HL-60/S4 treated with phorbol 12-myristate 13-acetate at 8.2 ng/mL for 4 days and 3 days (cell line): Measurements from ENCODE around the gene TXNRD1.

Experiments
- in situ Hi-C: fragments of 300-500 bp; cut with MboI; formaldehyde crosslinking; loops from 2 replicates; pipeline ENCODE4 v1.15.0; 2022; ENCODE audit warnings: low sequenced_read_pairs

Gene TXNRD1

DNA sequence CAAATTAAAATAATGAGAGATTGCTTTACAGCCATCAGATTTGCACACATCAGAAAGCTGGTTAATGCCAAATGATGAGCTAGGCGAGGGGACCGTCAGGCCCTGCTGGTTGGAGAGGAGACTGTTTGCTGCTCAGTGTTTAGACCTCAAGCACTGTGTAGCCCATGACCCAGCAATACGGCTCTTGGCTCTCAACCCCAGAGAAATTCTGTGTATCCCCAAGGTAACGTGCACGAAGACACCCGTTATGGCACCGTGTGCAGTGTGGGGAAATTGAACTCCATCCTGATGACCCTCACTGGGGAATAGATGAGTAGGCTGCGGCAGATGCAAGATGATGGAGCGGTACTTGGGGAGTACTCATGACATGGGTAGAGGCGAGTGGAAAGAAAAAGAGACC is 143.6 kb downstream of the TXNRD1 start:
- in situ Hi-C loops = loop anchor here (25.0 kb wide), 1 partner anchor 147 kb away; the partner anchor contains the start of gene TXNRD1

DNA sequence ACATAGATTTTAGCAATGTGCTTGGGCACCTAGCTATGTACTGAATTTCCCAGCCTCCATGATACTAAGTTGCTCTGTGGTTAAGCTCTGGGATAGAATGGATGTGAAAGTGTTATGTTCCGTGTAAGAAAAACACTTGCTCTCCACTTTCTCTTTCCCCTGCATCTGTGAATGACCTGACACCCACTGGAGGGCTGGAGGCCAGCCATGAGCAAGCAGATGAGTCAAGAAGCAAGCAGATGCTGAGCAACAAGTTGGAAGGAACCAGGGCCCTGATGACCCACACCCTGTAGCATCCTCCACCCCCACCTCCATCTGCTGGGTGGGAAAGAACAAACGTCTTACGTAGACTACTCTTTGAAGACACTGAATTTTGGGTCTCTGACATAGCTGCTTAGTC is 144.6 kb downstream of the TXNRD1 start:
- in situ Hi-C loops = loop anchor here (25.0 kb wide), 1 partner anchor 148 kb away; the partner anchor contains the start of gene TXNRD1

DNA sequence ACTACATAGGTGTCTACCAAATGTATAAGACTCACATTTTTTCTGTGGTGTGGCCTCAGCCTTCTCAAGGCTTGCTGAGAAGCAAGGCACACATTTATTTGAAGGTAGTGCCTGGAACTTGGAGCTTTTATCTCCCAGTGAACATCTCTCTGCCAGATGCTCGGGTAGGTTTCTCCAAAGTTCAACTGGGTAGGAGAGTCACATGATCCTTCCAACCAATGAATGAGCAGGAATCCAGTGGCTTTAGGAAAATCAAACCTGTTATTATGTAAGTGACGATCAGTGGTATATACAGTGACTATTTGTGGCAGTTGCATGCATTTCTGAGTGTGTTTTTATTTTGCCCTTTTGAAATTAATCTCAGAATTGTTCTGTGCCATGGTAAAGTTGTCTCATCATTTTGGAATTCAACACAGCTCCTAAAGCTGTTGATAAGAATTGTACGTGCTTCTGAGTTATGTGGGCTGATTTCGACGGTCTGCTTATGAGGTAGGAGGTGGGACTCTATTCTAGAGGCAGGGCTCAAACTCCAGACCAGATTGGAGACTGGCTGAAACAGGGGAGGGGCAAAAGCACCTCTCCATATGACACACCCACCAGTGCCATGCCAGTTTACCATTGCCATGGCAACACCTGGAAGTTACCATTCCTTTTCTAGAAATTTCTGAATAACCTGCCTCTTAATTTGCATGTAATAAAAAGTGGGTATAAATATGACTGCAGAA is 145.6 kb downstream of the TXNRD1 start:
- in situ Hi-C loops = loop anchor here (25.0 kb wide), 1 partner anchor 149 kb away; the partner anchor contains the start of gene TXNRD1

DNA sequence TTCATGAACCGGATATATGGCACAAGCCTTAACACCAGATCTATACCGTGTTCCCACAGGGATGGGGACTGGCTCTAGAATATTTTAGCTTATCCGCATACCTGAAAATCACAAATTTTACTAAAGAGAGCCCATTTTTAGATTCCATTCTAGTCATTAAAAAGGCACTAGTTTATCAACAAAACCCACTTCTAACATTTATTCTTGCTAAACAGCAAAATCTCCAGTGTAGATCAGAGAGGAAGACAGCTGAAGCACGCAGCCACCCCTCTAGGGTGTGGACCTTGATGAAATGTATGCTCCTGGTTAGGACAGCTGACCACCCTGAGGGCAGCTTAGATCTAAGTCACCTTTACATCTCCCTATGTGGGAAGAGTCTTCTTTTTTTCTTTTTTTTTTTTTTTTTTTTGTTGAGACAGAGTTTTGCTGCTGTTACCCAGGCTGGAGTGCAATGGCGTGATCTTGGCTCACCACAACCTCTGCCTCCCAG is 150.4 kb downstream of the TXNRD1 start:
- in situ Hi-C loops = loop anchor here (25.0 kb wide), 1 partner anchor 154 kb away; the partner anchor contains the start of gene TXNRD1

DNA sequence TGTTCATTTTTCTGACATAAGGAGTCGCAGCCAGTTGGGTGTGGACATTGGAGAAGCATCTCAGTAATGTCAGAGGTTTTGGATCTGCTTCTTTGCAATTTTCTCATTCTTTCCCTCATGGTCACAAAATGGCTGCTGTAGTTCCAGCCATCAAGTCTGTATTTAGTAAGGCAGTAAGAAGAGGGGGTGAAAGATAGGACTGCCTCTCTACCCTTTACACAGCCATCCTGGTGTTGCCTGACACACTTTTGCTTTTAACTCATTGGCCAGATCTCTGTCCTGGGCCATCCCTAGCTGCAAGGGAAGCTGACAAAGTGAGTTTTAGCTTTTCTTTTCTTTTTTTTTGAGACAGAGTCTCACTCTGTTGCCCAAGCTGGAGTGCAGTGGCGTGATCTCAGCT is 154.1 kb downstream of the TXNRD1 start:
- in situ Hi-C loops = loop anchor here (25.0 kb wide), 1 partner anchor 157 kb away; the partner anchor contains the start of gene TXNRD1

DNA sequence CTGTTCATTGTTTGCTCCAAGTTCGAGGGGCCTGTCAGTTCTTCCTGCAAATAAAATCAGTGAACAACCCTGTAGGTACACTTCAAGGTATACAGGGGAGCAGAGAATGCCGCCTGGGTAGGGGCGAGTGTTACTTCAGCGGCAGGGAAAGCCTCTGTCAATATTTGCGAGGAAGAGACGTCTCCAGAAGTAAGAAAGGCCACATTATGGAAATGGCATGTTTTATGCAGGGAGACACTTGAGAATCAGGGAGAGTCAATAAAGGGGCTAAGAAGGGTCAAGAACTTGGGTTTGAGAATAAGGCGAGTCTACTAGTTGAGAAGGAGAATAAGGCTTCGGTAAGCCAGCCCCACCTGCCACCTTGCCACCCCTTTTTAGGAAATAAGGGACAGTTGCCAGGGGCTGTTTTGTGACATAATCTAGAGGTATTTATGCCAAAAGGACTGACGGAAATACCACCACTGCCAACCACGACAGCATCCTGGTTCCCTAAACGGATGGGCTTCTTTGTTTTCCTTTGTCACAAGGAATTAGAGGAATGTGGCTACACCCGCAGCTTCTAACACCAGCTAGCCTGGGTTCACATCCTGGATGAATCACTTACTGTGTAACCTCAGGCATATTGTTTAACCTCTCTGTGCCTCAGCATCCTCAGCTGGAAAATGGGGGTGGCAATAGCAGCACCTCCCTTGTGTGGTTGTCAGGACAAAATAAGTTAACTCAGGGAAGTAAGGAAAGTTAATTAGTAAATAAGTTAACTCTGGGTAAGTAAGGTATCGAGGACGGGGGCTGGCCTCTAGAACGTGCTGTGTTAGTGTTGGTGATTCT is 155.7 kb downstream of the TXNRD1 start:
- in situ Hi-C loops = loop anchor here (25.0 kb wide), 1 partner anchor 159 kb away; the partner anchor contains the start of gene TXNRD1

DNA sequence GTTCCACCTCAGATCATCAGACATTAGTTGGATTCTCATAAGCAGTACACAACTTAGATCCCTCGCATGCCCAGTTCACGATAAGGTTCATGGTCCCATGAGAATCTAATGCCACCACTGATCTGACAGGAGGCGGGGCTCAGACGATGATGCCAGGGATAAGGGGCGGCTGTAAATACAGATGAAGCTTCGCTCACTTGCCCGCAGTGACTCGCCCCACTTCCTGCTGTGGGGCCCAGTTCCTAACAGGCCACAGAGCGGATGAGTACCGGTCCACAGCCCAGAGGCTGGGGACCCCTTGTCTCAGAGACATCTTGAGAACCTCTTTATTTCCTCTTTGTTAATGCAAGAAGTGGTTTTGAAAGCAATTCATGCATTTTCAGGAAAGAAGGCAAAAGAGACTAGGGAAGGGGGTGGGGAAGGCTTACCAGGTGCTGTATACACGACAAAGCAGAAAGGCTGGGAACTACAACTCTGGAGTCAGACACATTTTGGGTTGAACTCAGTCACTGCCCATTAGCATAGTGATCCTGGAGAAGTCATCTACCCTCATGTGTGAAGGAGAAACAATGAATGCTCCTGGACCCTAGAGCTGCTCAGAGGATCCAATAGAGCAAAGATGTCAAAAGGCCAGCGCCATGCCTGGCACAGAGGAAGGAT is 156.6 kb downstream of the TXNRD1 start:
- in situ Hi-C loops = loop anchor here (25.0 kb wide), 1 partner anchor 160 kb away; the partner anchor contains the start of gene TXNRD1

DNA sequence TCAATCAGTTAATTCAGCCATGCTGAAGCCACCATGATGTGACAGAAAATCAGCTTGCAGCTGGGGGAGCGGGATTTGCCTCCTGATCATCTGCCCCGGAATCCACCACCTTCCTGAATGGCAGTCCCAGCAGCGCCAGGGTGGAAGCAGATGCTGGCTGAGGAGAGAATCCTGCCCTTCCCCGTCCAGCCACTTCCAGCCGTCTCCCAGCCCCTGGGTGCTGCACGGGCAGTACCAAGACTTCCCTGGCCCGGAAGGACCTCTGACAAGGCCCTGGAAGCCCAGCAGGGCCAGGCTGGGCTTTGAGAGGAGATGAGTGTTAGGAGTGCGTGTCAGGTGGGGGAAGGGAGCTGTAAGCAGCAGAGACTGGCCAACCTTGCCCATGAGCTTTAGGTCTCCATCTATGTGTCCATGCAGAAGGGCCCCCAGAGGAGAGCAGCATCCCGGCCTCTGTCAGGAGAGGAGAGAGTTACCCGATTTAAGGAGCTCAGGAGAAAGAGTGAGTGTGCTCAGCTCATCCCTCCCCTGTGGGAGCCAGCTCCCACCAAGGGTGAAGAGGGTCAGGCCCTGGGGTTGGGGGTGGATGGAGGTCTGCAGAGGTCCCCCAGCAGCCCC is 157.2 kb downstream of the TXNRD1 start:
- in situ Hi-C loops = loop anchor here (25.0 kb wide), 1 partner anchor 161 kb away; the partner anchor contains the start of gene TXNRD1

DNA sequence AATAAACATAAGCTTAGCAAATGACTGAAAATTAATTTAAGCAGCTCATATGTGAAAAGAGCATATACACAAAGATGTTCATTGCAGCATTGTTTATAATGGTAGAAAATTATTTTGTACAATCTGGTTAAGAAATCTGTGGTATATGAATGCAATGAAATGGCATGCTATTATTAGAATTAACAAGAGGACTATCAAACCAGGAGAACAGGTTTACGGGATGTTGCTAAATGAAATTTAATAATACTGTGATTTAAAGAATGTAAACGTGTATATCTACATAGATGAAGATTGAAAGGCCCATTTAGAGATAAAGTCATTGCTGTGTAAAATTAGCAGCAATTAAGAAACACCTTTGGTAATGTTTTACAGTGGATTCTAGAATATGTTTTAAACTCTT is 158.5 kb downstream of the TXNRD1 start:
- in situ Hi-C loops = loop anchor here (25.0 kb wide), 1 partner anchor 162 kb away; the partner anchor contains the start of gene TXNRD1

DNA sequence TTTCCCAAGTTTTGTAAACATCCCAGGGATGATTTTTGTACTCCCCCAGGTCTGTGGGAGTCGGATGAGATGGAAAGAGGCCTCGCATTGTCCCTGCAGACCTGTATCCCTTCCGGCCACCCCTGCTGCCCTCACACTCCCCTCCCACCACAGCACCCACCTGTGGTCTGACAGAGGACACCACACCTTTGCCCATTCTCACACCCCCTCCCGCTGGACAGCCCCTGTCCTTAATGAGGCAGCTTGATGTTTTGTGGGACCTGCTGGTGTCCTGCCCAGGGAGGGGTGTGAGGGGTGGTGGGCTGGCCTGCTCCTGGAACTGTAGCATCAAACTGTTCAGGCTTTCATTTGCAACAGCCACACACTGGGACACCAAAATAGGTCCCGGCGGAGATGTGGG is 159.2 kb downstream of the TXNRD1 start:
- in situ Hi-C loops = loop anchor here (25.0 kb wide), 2 partner anchors 163 to 687 kb away; partner anchors contain the start of gene TXNRD1

DNA sequence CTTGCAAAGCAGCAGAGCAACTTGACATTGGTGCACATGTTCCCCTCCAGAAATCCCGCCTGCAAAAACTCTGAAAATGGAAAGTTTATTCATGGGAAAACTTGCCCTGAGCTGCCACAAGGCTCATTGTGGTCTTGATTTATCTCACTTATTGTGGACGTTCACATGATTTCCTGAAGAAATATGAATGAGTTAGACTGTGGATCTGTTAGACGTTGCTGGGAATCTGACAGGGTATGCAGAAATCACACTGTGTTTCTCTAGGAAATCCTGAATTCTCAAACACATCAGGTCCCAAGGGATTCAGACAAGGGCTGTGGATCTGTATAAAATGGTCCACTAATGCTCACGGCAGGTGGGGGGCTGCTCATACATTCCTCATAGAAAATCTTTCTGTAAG is 160.2 kb downstream of the TXNRD1 start:
- in situ Hi-C loops = loop anchor here (25.0 kb wide), 1 partner anchor 687 kb away; no protein-coding TSS in a partner anchor

DNA sequence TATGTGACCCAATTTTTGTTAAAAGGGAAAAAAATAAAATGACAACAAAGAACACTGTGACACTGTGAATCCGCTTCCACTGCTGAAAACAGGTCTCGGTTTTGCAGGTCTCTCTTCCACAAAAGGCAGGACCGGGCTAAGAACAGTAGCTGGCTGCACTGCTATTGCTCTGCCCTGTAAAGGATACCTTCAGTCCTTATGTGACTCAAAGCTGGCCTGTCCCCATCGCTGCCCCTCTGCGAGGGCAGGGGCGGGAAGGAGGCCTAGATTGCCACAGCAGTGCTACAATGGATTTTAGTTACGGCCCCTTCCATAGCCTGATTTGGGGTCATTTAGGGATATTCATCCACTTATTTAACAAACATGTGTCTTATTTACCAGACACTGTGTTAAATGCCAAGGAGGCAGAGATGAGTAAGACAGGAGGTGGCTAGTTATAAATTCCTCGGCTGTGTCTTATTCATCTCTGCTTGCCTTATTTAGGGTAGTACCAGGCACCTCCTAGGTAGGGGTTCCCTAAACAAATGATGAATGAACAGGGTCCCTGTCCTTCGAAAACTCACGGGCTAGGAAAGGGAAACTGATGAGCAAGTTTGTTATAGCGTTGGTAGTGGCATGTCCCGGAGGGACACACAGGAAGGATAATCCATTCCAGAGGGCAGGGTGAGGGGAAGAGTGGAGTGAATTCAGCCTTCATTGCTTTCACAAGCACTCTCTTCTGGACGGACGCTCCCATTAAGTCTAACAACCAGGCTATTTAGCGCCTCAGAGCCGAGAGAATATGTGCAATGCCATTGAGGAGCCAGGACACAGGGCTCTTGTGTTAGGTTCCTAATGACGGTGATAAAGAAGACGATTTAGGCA is 161.3 kb downstream of the TXNRD1 start:
- in situ Hi-C loops = loop anchor here (25.0 kb wide), 1 partner anchor 685 kb away; no protein-coding TSS in a partner anchor

DNA sequence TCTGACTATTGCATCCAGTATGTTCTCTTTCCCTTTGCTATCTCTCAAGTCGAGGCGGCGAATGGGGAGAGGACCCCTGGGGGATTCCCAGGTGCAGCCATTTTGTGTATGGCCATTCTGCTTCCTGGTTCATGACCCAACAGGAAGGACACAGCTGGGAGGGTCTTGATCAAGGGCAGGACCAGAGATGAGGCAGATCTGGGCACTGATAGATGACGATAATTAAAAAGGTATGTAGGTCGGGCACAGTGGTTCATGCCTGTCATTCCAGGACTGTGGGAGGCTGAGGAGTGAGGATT is 161.9 kb downstream of the TXNRD1 start:
- in situ Hi-C loops = loop anchor here (25.0 kb wide), 1 partner anchor 685 kb away; no protein-coding TSS in a partner anchor

DNA sequence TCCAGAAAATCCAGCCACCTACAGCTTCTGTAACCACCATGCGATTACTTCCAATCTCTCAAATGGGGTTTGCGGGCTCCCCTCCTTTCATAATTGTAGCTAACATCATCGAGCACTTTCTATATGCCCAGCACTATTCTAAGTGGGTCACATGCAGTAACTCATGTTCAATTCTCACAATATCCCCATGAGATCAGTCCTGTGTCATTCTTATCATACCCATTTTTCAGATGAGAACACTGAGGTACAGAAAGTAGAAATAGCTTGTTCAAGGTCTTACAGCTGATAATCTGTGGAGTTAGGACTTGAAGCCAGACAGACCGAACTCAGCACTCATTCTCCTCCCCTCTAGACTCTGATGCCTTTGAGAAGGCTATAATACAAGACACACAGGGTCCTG is 162.8 kb downstream of the TXNRD1 start:
- in situ Hi-C loops = loop anchor here (25.0 kb wide), 1 partner anchor 684 kb away; no protein-coding TSS in a partner anchor

DNA sequence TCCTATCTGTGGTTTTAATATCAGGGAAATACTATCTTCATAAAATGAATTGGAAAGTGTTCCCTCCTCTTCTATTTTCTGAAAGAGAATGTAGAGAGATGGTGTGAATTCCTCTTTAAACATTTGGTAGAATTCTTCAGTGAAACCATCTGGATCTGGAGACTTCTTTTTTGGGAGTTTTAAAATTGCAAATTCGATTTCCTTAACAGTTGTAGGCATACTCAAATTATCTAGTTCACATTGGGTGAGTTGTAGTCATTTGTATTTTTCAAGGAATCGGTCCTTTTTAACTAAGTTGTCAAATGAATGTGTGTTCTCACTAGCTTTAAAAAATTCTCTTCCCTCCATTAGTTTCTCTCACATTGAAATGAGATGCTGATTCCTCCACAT is 165.8 kb downstream of the TXNRD1 start:
- in situ Hi-C loops = loop anchor here (25.0 kb wide), 1 partner anchor 681 kb away; no protein-coding TSS in a partner anchor

DNA sequence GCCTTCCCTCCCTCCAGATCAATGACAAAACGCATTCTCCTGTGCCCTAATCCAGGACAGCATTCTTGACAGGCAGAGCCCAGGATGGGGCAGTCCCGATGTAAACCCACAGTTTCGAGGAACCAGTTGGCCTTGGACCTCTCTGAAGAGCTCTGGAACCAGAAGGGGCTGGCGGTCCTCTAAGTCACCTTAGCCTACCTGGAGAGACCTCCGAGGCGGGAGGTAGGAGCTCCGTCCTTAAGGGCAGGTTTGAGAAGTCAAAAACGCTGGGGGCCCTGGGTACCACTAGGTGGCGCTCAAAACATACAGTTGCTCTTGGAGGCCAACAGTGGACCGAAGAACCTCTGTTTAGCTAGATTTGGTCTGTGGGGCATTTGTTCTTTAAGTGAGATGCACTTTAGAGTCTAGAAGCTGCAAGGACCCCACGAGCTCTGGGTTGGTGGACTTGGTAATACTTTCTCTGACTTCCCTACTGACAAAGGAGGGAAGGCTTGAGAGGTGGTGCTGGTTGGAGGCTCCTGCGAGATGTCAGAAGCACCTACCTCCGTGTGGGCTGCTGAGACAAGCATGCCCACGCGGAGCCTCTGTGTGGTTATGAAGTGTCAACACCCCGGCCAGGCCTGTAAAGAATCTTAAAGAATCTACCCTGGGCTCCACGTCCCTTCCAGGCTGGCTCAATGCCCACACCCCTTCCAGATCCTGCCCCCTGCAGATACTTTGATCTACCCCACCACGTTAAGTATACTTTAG is 166.3 kb downstream of the TXNRD1 start:
- in situ Hi-C loops = loop anchor here (25.0 kb wide), 1 partner anchor 680 kb away; no protein-coding TSS in a partner anchor

DNA sequence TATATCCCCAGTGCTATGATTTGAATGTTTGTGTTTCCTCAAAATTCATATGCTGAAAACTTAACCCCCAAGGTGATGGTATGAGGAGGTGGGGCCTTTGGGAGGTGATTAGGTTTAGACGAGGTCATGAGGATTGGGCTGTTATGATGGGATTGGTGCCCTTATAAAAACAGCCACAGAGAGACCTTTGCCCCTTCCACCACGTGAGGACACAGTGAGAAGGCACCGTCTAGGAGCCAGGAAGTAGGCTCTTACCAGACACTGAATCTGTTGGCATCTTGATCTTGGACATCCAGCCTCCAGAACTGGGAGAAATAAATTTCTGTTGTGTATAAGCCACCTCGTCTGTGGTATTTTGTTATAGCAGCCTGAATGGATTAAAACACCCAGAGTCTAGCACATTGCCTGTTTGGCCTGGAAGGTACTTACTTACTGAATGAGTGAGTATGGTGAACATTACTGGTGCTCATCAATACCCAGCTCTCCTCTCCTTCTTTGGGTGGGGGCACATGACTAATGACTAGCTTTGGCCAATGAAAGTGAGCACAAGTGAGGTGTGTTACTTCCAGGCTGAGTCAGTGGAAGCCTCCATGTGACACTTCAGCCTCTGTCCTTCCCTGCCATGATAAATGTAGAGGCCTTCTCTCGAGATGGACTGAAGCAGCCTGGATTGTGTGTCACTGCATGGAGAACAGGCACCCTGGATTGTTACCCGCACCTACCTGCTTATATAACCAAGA is 168.7 kb downstream of the TXNRD1 start:
- in situ Hi-C loops = loop anchor here (25.0 kb wide), 1 partner anchor 678 kb away; no protein-coding TSS in a partner anchor
